Nephron (organoid): ENCODE results near the gene GTPBP3.
A peak's percentile ranks its signal among the peaks of the same experiment; 100 is the strongest.

Experiments used
- H3K27ac Mint-ChIP-seq, 3 experiments: 2 replicates each; pipeline ENCODE4 v1.8.0; 2020; ENCODE audit warnings: mixed read lengths in 3 of 3, mild to moderate bottlenecking in 2 of 3, moderate library complexity in 1 of 3
- H3K27me3 Mint-ChIP-seq: 2 replicates; pipeline ENCODE4 v1.8.0; 2021; ENCODE audit warnings: low read depth, mild to moderate bottlenecking, moderate library complexity, mixed read lengths
- H3K36me3 Mint-ChIP-seq: 2 replicates; pipeline ENCODE4 v1.8.0; 2020; ENCODE audit warnings: low read depth, mixed read lengths
- H3K4me1 Mint-ChIP-seq: 2 replicates; pipeline ENCODE4 v1.8.0; 2020; ENCODE audit warnings: mixed read lengths
- H3K4me3 Mint-ChIP-seq, 3 experiments: 2 replicates each; pipeline ENCODE4 v1.8.0; 2020; ENCODE audit warnings: mild to moderate bottlenecking in 3 of 3, mixed read lengths in 3 of 3, moderate library complexity in 2 of 3
- H3K9me3 Mint-ChIP-seq: 2 replicates; pipeline ENCODE4 v1.8.0; 2020; ENCODE audit warnings: mixed read lengths
- TF ChIP-seq, protein P1 (sequence below), 3 experiments: fragments of 200-600 bp; sonication (generic); IDR thresholded peaks; one replicate each; pipeline ENCODE4 v1.5.0; 2021; ENCODE audit warnings: antibody characterized with exemption in 3 of 3; ENCODE audit not compliant: unreplicated experiment in 3 of 3

Gene GTPBP3

GRCh38 chr19:17333611-17334413 is 3.5 kb upstream of the GTPBP3 start:
- Mint-ChIP-seq H3K4me1 (peaks cover 17% of the 10 kb centered on the region), H3K27ac (peak overlapping the region in 2 of 3 experiments; percentile 41 to 56)
- TF ChIP-seq, protein P1, sequence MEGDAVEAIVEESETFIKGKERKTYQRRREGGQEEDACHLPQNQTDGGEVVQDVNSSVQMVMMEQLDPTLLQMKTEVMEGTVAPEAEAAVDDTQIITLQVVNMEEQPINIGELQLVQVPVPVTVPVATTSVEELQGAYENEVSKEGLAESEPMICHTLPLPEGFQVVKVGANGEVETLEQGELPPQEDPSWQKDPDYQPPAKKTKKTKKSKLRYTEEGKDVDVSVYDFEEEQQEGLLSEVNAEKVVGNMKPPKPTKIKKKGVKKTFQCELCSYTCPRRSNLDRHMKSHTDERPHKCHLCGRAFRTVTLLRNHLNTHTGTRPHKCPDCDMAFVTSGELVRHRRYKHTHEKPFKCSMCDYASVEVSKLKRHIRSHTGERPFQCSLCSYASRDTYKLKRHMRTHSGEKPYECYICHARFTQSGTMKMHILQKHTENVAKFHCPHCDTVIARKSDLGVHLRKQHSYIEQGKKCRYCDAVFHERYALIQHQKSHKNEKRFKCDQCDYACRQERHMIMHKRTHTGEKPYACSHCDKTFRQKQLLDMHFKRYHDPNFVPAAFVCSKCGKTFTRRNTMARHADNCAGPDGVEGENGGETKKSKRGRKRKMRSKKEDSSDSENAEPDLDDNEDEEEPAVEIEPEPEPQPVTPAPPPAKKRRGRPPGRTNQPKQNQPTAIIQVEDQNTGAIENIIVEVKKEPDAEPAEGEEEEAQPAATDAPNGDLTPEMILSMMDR (IDR thresholded peaks at IDR 0.05; ENCODE audit: unreplicated experiment in 3 of 3): no peak

DNA sequence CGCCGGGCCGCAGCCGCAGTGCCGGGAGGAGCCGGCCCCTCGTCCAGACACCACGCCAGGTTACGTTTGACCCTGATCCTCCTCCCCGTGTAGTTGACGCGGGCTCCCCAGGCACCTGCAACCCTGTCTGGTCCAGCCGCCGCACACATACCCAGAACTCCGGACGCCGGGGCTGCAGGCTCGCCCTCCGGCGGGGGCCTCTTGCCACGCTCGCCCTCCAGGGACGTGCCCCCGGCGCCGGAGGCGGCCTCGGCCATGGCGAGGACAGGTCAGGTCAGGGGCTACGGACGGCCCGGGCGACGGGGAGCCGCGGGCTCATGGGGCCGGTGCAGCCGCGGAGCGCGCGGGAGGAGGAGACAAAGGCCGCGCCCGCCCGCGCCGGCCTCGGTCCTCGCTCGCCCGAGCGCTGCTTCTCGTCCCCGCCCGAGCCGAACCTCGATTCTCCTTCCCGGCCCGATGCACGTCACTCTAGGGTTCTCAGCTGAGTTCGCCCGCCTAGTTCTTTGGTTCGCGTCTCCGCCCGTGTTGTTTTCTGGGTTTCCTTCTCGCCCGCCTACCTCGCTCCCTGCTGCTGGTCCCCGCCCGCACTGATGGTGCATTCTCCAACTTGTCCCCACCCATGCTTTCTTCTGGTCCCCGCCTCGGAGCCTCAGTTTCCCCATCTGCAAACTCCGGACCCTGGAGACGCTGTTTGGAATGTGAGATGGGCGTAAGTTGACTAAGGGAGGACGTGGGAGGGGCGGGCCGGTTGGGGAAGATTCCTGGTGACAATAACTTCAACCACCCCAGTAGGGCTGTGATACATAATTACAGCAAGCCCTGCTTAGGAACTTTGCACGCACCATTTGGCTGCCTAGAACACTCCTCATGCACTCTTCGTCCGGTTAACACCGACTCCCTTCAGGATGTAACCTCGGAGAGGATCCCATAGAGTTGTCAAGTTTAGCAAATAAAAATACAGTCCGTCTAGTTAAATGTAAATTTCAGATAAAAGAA is 2.6 kb upstream of the GTPBP3 start, which contains the start of gene ANO8:
Gene ANO8, minus strand, starts transcription at position 442 of the 996 bp plus-strand sequence. Its CDS starts 185 bp downstream, at position 257.
- Mint-ChIP-seq H3K27me3 (peaks cover 12% of the 10 kb centered on the region), H3K4me1 (peaks cover 17% of the 10 kb centered on the region), H3K4me3 (peak within 1 kb of the TSS; percentile 87 to 95 (median 93)), H3K27ac (peak within 1 kb of the TSS; percentile 41 to 93 (median 88)), H3K9me3 (no peaks in the 10 kb centered on the region), H3K36me3 (peaks cover 19% of the 10 kb centered on the region)
- TF ChIP-seq, protein P1 (IDR thresholded peaks at IDR 0.05; ENCODE audit: unreplicated experiment in 3 of 3): no peak

More at GRCh38 chr19:17333611-17334413, 3.5 kb upstream of the GTPBP3 start:
- peaks cover 19% of the 10 kb centered on the region for H3K36me3 Mint-ChIP-seq
- peak overlapping the region; percentile 81 to 89 (median 89) for H3K4me3 Mint-ChIP-seq
- H3K27me3 Mint-ChIP-seq: peaks cover 18% of the 10 kb centered on the region
- no peaks in the 10 kb centered on the region for H3K9me3 Mint-ChIP-seq

GRCh38 chr19:17335575-17335974 is 1.8 kb upstream of the GTPBP3 start:
- H3K4me3 Mint-ChIP-seq: peak overlapping the region; percentile 87 to 95 (median 93)
- H3K27me3 Mint-ChIP-seq: peaks cover 4% of the 10 kb centered on the region
- H3K27ac Mint-ChIP-seq: peak overlapping the region in 2 of 3 experiments; percentile 41 to 93
- H3K36me3 Mint-ChIP-seq: peaks cover 13% of the 10 kb centered on the region
- no peaks in the 10 kb centered on the region for H3K9me3 Mint-ChIP-seq
- peaks cover 17% of the 10 kb centered on the region for H3K4me1 Mint-ChIP-seq
- TF ChIP-seq, protein P1 (IDR thresholded peaks at IDR 0.05; ENCODE audit: unreplicated experiment in 3 of 3): no peak

DNA sequence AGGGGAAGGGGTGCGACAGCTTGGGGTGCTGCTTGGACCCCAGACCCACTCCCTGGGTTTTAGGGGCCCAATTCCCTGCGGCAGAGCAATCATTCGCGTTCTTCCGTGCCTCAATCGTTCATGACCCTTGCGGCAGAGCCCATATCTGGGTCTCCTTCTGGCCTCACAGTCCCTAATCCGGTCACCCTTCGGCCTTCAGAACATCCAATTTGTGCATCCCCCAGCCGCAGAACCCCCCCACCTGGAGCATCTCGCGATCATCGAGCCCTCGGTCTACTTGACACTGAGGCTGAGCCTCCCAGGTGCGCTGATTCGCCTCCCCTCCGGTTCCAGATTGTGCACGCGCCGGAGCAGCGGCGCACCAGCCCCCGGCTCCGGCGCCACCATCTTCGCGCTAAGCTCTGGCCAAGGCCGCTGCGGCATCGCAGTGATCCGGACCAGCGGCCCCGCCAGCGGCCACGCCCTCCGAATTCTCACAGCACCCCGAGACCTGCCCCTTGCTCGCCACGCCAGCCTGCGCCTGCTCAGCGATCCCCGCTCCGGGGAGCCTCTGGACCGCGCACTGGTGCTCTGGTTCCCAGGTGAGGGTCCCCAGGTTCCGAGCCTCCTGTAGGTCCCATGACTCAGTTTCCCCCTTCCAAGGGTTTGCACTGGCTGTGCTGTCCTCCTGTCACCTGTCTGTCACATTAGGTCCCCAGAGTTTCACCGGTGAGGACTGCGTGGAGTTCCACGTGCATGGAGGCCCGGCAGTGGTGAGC is 501 bp downstream of the GTPBP3 start:
- Mint-ChIP-seq H3K4me1 (peaks cover 17% of the 10 kb centered on the region), H3K4me3 (peak overlapping the region; percentile 87 to 93 (median 91)), H3K27me3 (no peaks in the 10 kb centered on the region), H3K9me3 (no peaks in the 10 kb centered on the region), H3K36me3 (peaks cover 4% of the 10 kb centered on the region), H3K27ac (peak overlapping the region in 2 of 3 experiments; percentile 86 to 94)
- TF ChIP-seq, protein P1 (IDR thresholded peaks at IDR 0.05; ENCODE audit: unreplicated experiment in 3 of 3): no peak

DNA sequence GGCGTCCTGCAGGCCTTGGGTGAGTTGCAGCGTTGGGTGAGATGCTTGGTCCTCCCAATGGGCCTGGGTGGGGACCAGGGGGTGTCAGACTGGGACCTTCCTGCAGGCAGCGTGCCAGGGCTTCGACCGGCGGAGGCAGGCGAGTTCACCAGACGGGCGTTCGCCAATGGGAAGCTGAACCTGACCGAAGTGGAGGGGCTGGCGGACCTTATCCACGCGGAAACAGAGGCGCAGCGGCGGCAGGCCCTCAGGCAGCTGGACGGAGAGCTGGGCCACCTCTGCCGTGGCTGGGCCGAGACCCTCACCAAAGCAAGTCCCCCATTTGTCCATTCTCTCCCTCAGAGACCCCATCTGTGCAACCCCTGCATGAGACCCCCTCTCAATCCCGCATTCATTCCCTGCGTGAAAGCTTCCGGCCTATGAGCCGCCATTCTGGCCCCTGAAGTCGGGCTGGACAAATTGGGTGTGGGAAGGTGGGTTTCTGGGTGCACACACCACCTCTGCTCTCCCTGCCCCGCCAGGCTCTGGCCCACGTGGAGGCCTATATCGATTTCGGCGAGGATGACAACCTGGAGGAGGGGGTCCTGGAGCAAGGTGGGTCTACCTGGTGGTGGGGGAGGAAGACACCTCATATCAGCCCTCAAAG is 1.2 kb downstream of the GTPBP3 start:
- H3K9me3 Mint-ChIP-seq: no peaks in the 10 kb centered on the region
- peaks cover 17% of the 10 kb centered on the region for H3K4me1 Mint-ChIP-seq
- H3K27ac Mint-ChIP-seq: no peak overlapping the region
- TF ChIP-seq, protein P1 (IDR thresholded peaks at IDR 0.05; ENCODE audit: unreplicated experiment in 3 of 3): no peak
- no peaks in the 10 kb centered on the region for H3K27me3 Mint-ChIP-seq
- H3K4me3 Mint-ChIP-seq: peak overlapping the region; percentile 87 to 93 (median 91)
- peaks cover 3% of the 10 kb centered on the region for H3K36me3 Mint-ChIP-seq
